Sciatic nerve (tissue), 2 donors: Measurements from ENCODE around the gene C1QTNF1. TPM values are rescaled to one million over a fixed set of nuclear protein-coding genes. Genes with fewer than 3 reads are reported as not detected.
"Not testable (repeated sequence)": the region's sequence is repeated elsewhere in the genome, so short reads cannot be mapped to it uniquely, and the experiment has no call there.

Experiments
- ATAC-seq: fragments of 200-7000 bp; cut with Tn5 transposase; one replicate; pipeline ENCODE4 v1.9.1; 2020; ENCODE audit warnings: mild to moderate bottlenecking, moderate library complexity
- DNase-seq: peaks from one replicate; pipeline ENCODE4 v3.0.0-alpha.2; 2020; ENCODE audit warnings: low spot score
- intact Hi-C: fragments of 100-400 bp; cut with DNase I; formaldehyde crosslinking; loops from one replicate; pipeline ENCODE4 v1.14.2; 2022
- total RNA-seq: library from RNA; stranded (reverse); fragmentation: NEBNext Ultra II Directional; extraction: Animal tissue kit (Norgen Biotek cat#: 25700); gene quantifications from one replicate; pipeline ENCODE4 v1.2.1, GENCODE V29; 2021
- donor health status: DM: no; HTN: no; CAD: no.
- donor health status: DM: no; HTN: no; CAD: no.

C1QTNF1 gene
- total RNA-seq, 1 donor from 2014 or later: 22.6 TPM

- intact Hi-C loops: no loop called here
- DNase-seq (no peak), ATAC-seq (no peak)
These were observed 40.1 kb downstream of the C1QTNF1 start for GRCh38 chr17:79064026-79064425.

GRCh38 chr17:79065105-79065670 is 41.2 kb downstream of the C1QTNF1 start:
- ATAC-seq (peak; percentile 55), DNase-seq (peak; percentile 69)
- intact Hi-C loops: no loop called here

GRCh38 chr17:79066963-79067362 is 43.0 kb downstream of the C1QTNF1 start:
- DNase-seq (no peak), ATAC-seq (no peak)
- intact Hi-C loops: no loop called here

- intact Hi-C loops: no loop called here
- peak; percentile 35 for DNase-seq
- no peak for ATAC-seq
These were observed 46.4 kb downstream of the C1QTNF1 start for GRCh38 chr17:79070266-79070880.

- DNase-seq: no peak
- ATAC-seq: no peak
- intact Hi-C loops: no loop called here
These were observed 47.3 kb downstream of the C1QTNF1 start for GRCh38 chr17:79071161-79071740.

- no peak for DNase-seq
- ATAC-seq: no peak
- intact Hi-C loops: no loop called here
These were observed 48.6 kb downstream of the C1QTNF1 start for GRCh38 chr17:79072544-79072943.

- ATAC-seq (no peak), DNase-seq (no peak)
- intact Hi-C loops: no loop called here
These were observed 49.2 kb downstream of the C1QTNF1 start for GRCh38 chr17:79073016-79073705.

- DNase-seq: no peak
- no peak for ATAC-seq
These were observed 49.7 kb downstream of the C1QTNF1 start for GRCh38 chr17:79073706-79074088.

GRCh38 chr17:79074121-79074648 is 50.2 kb downstream of the C1QTNF1 start:
- intact Hi-C loops, ATAC-seq, DNase-seq: not testable (repeated sequence)

More at GRCh38 chr17:79073706-79074088, 49.7 kb downstream of the C1QTNF1 start:
- intact Hi-C loops: no loop called here

- ATAC-seq (peak; percentile 98), DNase-seq (peak; percentile 95)
- intact Hi-C loops: no loop called here
These were observed 50.9 kb downstream of the C1QTNF1 start, which contains the start of gene ENGASE for GRCh38 chr17:79074649-79075445. Gene ENGASE (plus strand): TSS chr17:79074824. CDS start chr17:79074945, 121 bp downstream.

- no peak for DNase-seq
- intact Hi-C loops: no loop called here
- ATAC-seq: peak; percentile 13
These were observed 51.4 kb downstream of the C1QTNF1 start for GRCh38 chr17:79075446-79075750.

- no peak for ATAC-seq
- intact Hi-C loops: no loop called here
- no peak for DNase-seq
These were observed 52.0 kb downstream of the C1QTNF1 start for GRCh38 chr17:79075861-79076406.

GRCh38 chr17:79077587-79077986 is 53.6 kb downstream of the C1QTNF1 start:
- intact Hi-C loops: no loop called here
- no peak for DNase-seq
- ATAC-seq: no peak

- intact Hi-C loops: no loop called here
These were observed 54.7 kb downstream of the C1QTNF1 start for GRCh38 chr17:79078476-79079190.

GRCh38 chr17:79079421-79080200 is 55.6 kb downstream of the C1QTNF1 start:
- DNase-seq (no peak), ATAC-seq (no peak)
- intact Hi-C loops: no loop called here

More at GRCh38 chr17:79078476-79079190, 54.7 kb downstream of the C1QTNF1 start:
- DNase-seq (no peak), ATAC-seq (no peak)

- intact Hi-C loops: no loop called here
- no peak for ATAC-seq
- DNase-seq: no peak
These were observed 56.4 kb downstream of the C1QTNF1 start for GRCh38 chr17:79080349-79080748.

- ATAC-seq (no peak), DNase-seq (no peak)
- intact Hi-C loops: no loop called here
These were observed 56.9 kb downstream of the C1QTNF1 start for GRCh38 chr17:79080761-79081290.
